HG03342 (cell line): ENCODE data around the gene SLC44A3.

ENCODE experiments used
- ATAC-seq: cut with Tn5 transposase; IDR thresholded peaks from one replicate; pipeline ENCODE4 v1.9.1; 2021; ENCODE audit warnings: mild to moderate bottlenecking, moderate library complexity; ENCODE audit not compliant: unreplicated experiment

Gene SLC44A3, protein sequence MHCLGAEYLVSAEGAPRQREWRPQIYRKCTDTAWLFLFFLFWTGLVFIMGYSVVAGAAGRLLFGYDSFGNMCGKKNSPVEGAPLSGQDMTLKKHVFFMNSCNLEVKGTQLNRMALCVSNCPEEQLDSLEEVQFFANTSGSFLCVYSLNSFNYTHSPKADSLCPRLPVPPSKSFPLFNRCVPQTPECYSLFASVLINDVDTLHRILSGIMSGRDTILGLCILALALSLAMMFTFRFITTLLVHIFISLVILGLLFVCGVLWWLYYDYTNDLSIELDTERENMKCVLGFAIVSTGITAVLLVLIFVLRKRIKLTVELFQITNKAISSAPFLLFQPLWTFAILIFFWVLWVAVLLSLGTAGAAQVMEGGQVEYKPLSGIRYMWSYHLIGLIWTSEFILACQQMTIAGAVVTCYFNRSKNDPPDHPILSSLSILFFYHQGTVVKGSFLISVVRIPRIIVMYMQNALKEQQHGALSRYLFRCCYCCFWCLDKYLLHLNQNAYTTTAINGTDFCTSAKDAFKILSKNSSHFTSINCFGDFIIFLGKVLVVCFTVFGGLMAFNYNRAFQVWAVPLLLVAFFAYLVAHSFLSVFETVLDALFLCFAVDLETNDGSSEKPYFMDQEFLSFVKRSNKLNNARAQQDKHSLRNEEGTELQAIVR

DNA sequence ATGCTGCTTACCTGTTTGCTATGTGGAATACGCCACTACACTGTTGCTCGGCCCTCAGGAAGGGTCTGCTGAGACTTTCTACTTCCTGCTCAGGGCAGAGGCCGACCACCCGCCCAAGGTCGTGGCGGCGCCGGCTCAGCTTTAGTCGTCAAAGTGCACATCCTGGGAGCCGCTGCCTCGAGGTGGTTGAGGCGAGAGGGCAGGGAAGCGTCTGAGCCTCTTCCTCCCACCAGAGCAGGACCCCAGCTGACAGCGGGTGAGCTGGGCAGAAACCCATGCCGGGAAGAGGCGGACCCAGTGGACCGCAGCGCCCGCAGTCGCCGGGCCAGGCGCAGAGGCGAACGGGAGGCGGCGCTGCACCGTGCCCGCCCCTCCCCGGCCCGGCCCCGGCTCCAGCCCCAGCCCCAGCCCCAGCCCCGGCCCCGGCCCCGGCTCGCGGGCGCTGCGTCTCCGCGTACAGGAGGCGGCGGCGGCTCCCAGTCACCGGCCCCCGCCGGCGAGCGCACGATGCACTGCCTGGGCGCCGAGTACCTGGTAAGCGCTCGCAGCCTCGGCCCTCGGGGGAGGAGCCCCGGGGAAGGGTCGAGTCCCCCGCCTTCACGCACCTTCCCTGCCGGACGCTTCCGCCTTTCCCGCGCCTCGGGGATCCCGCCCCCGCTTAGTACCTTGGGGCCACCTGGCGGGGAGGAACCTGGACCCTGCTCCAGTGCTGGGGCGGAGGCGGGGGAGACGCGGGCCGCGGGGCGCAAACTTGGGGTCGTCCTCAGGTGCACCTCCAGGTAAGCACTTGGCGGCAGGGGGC lies at the start of gene SLC44A3:
Gene SLC44A3 (plus strand): TSS at position 413 of the 802 bp plus-strand sequence. CDS start 95 bp downstream, at position 508.
- ATAC-seq, result no peak

DNA sequence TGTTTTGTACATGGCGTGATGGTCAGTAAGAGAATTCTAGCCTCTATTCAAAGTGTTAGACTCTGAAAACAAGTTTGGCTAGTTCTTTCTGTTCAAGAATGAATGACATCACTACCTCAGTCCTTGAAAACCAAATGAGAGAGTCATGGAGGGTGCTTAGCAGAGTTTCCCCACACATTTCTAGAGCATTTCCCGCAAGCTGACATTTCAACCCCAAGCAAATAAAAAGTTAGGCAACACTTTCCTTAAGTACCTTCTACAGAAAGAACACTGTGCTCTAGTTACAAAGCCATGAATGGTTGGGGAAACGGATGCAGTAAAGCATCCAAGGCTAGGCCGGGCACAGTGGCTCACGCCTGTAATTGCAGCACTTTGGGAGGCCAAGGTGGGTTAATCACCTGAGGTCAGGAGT lies 47.9 kb upstream of the SLC44A3 start:
- ATAC-seq, result no peak

- ATAC-seq, result no peak
Observed at GRCh38 chr1:94772845-94773244, 47.3 kb upstream of the SLC44A3 start.

- ATAC-seq, result no peak
Observed at GRCh38 chr1:94773296-94773809, 46.8 kb upstream of the SLC44A3 start.

- ATAC-seq, result no peak
Observed at GRCh38 chr1:94773931-94774422, 46.2 kb upstream of the SLC44A3 start.

DNA sequence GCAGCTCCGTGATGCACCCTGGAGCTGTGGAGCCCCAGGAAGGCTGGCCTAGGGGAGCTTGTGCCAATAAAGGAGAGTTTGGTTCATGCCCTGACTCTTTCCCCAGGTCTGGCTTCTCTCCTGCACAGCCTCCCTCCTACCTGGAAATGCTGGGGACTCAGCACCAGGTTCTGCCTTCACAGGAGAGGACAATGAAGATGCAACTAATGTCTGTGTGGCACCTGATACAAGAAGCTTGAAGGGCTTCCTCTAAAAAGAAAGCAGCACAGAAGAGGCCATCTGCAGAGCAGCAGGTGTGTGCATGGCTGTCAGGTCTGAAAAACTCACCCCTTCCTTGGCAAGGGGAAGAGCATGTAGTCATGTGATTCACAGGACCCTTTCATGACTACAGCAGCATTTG lies 43.7 kb upstream of the SLC44A3 start:
- ATAC-seq, result no peak

- ATAC-seq, result no peak
Observed at GRCh38 chr1:94777281-94777680, 42.9 kb upstream of the SLC44A3 start.

DNA sequence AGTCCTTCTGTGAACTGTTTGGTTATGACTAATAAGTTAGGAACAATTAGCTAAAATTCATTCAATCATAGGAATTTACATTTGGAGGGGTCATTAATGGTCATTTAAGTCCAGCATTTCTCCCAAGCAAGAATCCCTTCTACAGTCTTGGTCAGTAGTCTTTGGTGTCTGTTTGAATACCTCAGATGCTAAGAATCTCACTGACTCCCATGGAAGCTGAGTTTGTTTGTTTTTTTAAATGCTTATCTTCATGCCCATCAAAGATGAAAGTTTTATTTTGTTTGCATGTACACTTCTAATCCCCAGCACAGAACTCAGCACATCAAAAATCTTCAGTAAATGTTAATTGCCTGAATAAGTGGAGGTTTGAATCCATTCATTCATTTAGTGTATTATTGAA lies 41.3 kb upstream of the SLC44A3 start:
- ATAC-seq, result no peak

- no peak for ATAC-seq
Observed at GRCh38 chr1:94783342-94784189, 36.6 kb upstream of the SLC44A3 start.

- ATAC-seq, result no peak
Observed at GRCh38 chr1:94784190-94784515, 36.0 kb upstream of the SLC44A3 start.

- no peak for ATAC-seq
Observed at GRCh38 chr1:94787691-94788090, 32.5 kb upstream of the SLC44A3 start.

- ATAC-seq, result no peak
Observed at GRCh38 chr1:94790246-94790645, 29.9 kb upstream of the SLC44A3 start.

GRCh38 chr1:94790670-94791069 lies 29.5 kb upstream of the SLC44A3 start:
- ATAC-seq, result no peak

- peak; percentile 95 for ATAC-seq
Observed at GRCh38 chr1:94792473-94793295, 27.5 kb upstream of the SLC44A3 start.

GRCh38 chr1:94793296-94793656 lies 26.9 kb upstream of the SLC44A3 start:
- ATAC-seq, result no peak

DNA sequence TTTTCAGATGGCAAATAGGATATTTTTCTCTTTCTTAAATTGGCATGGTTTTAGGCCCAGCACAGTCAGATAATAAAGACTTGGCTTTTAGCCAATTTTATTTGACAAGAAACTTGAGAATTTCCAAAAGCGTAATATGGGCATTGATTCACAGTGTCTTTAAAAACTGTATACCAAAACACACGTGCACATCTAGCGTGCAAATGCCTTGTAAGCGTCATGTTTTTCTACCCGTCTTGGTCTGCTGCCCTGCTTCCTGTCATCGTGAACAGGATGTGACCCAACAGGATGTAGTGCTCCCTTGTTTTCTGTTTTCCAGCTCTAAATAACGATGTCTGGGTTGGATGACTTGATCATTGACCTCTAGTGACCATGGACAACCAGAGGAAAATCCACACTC lies 24.7 kb upstream of the SLC44A3 start:
- ATAC-seq, result no peak

GRCh38 chr1:94796266-94796665 lies 23.9 kb upstream of the SLC44A3 start:
- ATAC-seq, result no peak

GRCh38 chr1:94797291-94797690 lies 22.9 kb upstream of the SLC44A3 start:
- no peak for ATAC-seq

DNA sequence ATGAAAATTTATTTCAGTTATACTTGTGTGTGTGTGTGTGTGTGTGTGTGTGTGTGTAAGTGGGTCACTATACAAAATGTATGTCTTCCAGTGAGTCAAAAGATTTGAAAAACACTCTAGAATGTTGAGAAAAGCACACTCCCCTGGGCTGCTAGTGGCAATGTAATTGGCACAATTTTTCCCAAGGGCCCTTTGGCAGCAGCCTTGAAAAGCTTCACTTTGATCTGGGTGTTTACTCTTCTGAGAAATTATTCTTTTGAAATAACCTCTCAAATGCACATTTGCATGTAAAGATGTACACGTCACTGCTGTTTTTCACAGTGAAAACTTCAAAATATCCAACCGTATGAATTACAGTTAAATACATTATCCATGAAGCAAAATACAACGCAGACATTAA lies 22.1 kb upstream of the SLC44A3 start:
- no peak for ATAC-seq

- ATAC-seq, result no peak
Observed at GRCh38 chr1:94798462-94798861, 21.7 kb upstream of the SLC44A3 start.
